ENCODE results near the gene GAB1.

GAB1 gene

GRCh38 chr4:143397335-143397734 is 60.7 kb downstream of the GAB1 start:
- no peak for TF ChIP-seq CTCF (IDR thresholded peaks at IDR 0.05; ENCODE audit: extremely low read depth, missing control alignments)

GRCh38 chr4:143397887-143398286 is 61.2 kb downstream of the GAB1 start:
- DNase-seq (ENCODE audit: low spot score): no peak
- no peak for TF ChIP-seq CTCF (IDR thresholded peaks at IDR 0.05; ENCODE audit: extremely low read depth, missing control alignments)

More at GRCh38 chr4:143397335-143397734, 60.7 kb downstream of the GAB1 start:
- no peak for DNase-seq (ENCODE audit: low spot score)

GRCh38 chr4:143399113-143399949 is 62.7 kb downstream of the GAB1 start:
- DNase-seq (ENCODE audit: low spot score): peak; percentile 14
- TF ChIP-seq CTCF (IDR thresholded peaks at IDR 0.05; ENCODE audit: extremely low read depth, missing control alignments): peak; percentile 67

- no peak for DNase-seq (ENCODE audit: low spot score)
- TF ChIP-seq CTCF (IDR thresholded peaks at IDR 0.05; ENCODE audit: extremely low read depth, missing control alignments): no peak
Observed at GRCh38 chr4:143400082-143400481, 63.4 kb downstream of the GAB1 start.

GRCh38 chr4:143402776-143403552 is 66.3 kb downstream of the GAB1 start:
- DNase-seq (ENCODE audit: low spot score): no peak
- TF ChIP-seq CTCF (IDR thresholded peaks at IDR 0.05; ENCODE audit: extremely low read depth, missing control alignments): no peak

GRCh38 chr4:143403553-143403820 is 66.8 kb downstream of the GAB1 start:
- no peak for DNase-seq (ENCODE audit: low spot score)
- no peak for TF ChIP-seq CTCF (IDR thresholded peaks at IDR 0.05; ENCODE audit: extremely low read depth, missing control alignments)

GRCh38 chr4:143404555-143404954 is 67.9 kb downstream of the GAB1 start:
- DNase-seq (ENCODE audit: low spot score): peak; percentile 34
- TF ChIP-seq CTCF (IDR thresholded peaks at IDR 0.05; ENCODE audit: extremely low read depth, missing control alignments): no peak
